Endothelial cell of umbilical vein (primary cell): ENCODE measurements around the gene DBI. TPM values are rescaled to one million over a fixed set of nuclear protein-coding genes. Genes with fewer than 3 reads are reported as not detected.

Source experiments
- BruUV-seq: library from RNA; stranded (reverse); fragments of 400-500 nt; replicated peaks from 2 replicates; lab custom pipeline; 2021; lab: Mats Ljungman, UMichigan
- CTCF ChIA-PET: fragments of 300-600, 350-600 bp; sonication (Branson Sonifier 250); formaldehyde crosslinking; loops from one replicate; lab custom pipeline; 2021; ENCODE audit warnings: antibody characterized with exemption, inconsistent platforms; lab: Charles Lee
- POLR2A ChIA-PET: fragments of 300-600, 350-600 bp; sonication (Branson Sonifier 250); formaldehyde crosslinking; loops from one replicate; lab custom pipeline; 2021; ENCODE audit warnings: antibody characterized with exemption, inconsistent platforms; lab: Charles Lee
- DNase-seq: peaks from one replicate; pipeline ENCODE4 v3.0.0-alpha.2; 2011; ENCODE audit warnings: low read depth, low spot score
- FAIRE-seq: peaks from 2 replicates; lab custom pipeline; 2011; peaks lifted over from hg19 to GRCh38; lab: Jason Lieb, UNC
- H2AFZ ChIP-seq: 2 replicates; pipeline ENCODE4 v1.6.0; 2012; ENCODE audit warnings: low read depth, low read length, control low read depth, inconsistent platforms
- H3K27ac ChIP-seq: 2 replicates; pipeline ENCODE4 v1.5.1; 2011; ENCODE audit warnings: low read depth, mild to moderate bottlenecking, control low read depth, low read length, moderate library complexity; ENCODE audit not compliant: insufficient read depth
- H3K27me3 ChIP-seq, 2 experiments: 2 replicates each; pipeline versions ENCODE4 v1.6.0 to v1.6.1; 2011; ENCODE audit warnings: low read length in 2 of 2, mixed read lengths in 1 of 2; ENCODE audit not compliant: control insufficient read depth in 2 of 2, insufficient read depth in 2 of 2
- H3K36me3 ChIP-seq, 2 experiments: 2 replicates in 1 of 2; 3 replicates in 1 of 2; pipeline ENCODE4 v1.5.1; 2011; ENCODE audit warnings: low read length in 2 of 2, mild to moderate bottlenecking in 1 of 2, moderate library complexity in 1 of 2; ENCODE audit not compliant: control insufficient read depth in 2 of 2, insufficient read depth in 2 of 2; ENCODE audit errors: extremely low read depth in 1 of 2
- H3K4me1 ChIP-seq: 3 replicates; pipeline ENCODE4 v1.5.1; 2011; ENCODE audit warnings: mild to moderate bottlenecking, low read length; ENCODE audit not compliant: control insufficient read depth, insufficient read depth; ENCODE audit errors: extremely low read depth
- H3K4me2 ChIP-seq: 2 replicates; pipeline ENCODE4 v1.6.1; 2011; ENCODE audit warnings: low read length, control low read depth, mixed read lengths; ENCODE audit not compliant: insufficient read depth
- H3K4me3 ChIP-seq, 3 experiments: fragments of 200-600 bp in 1 of 3; sonication (generic), shearing (Covaris generic) in 1 of 3; replicated peaks in 1 of 3; 2 replicates each; pipeline ENCODE4 v1.5.1; 2011 to 2016; ENCODE audit warnings: control low read depth in 3 of 3, low read length in 3 of 3, mild to moderate bottlenecking in 2 of 3, inconsistent platforms in 1 of 3, low read depth in 1 of 3, moderate library complexity in 1 of 3; ENCODE audit not compliant: insufficient read depth in 1 of 3
- H3K79me2 ChIP-seq: 2 replicates; pipeline ENCODE4 v1.6.0; 2012; ENCODE audit warnings: low read length, inconsistent platforms; ENCODE audit not compliant: control insufficient read depth, insufficient read depth
- H3K9ac ChIP-seq: replicated peaks from 2 replicates; pipeline ENCODE3; 2011; ENCODE audit warnings: low read length, control low read depth; ENCODE audit not compliant: insufficient read depth; ENCODE audit errors: extremely low read depth
- H3K9me1 ChIP-seq: replicated peaks from 3 replicates; pipeline ENCODE4 v1.6.0; 2011; ENCODE audit warnings: mild to moderate bottlenecking, low read length; ENCODE audit not compliant: control insufficient read depth, insufficient read depth; ENCODE audit errors: extremely low read depth
- H3K9me3 ChIP-seq: replicated peaks from 2 replicates; pipeline ENCODE4 v1.5.1; 2012; ENCODE audit warnings: low read length, inconsistent platforms; ENCODE audit not compliant: control insufficient read depth, insufficient read depth
- H4K20me1 ChIP-seq: replicated peaks from 2 replicates; pipeline ENCODE3; 2011; ENCODE audit warnings: mild to moderate bottlenecking, low read length; ENCODE audit not compliant: control insufficient read depth, insufficient read depth; ENCODE audit errors: extremely low read depth
- EZH2 ChIP-seq: IDR thresholded peaks from 2 replicates; pipeline ENCODE4 v1.6.1; 2012; ENCODE audit warnings: borderline replicate concordance, low read depth, mild to moderate bottlenecking, moderate library complexity, low read length, inconsistent platforms; ENCODE audit not compliant: severe bottlenecking
- FOS ChIP-seq: IDR thresholded peaks from 2 replicates; pipeline ENCODE4 v1.6.1; 2011; ENCODE audit warnings: mild to moderate bottlenecking, low read length, moderate library complexity, borderline replicate concordance; ENCODE audit not compliant: insufficient read depth
- GATA2 ChIP-seq: IDR thresholded peaks from 2 replicates; pipeline ENCODE4 v1.7.0; 2011; ENCODE audit warnings: low read depth, mild to moderate bottlenecking, moderate library complexity, mixed read lengths, low read length; ENCODE audit not compliant: insufficient read length, insufficient read depth
- JUN ChIP-seq: IDR thresholded peaks from 2 replicates; pipeline ENCODE4 v1.6.1; 2011; ENCODE audit warnings: borderline replicate concordance, low read depth; ENCODE audit not compliant: insufficient read length, insufficient read depth
- POLR2A ChIP-seq: IDR thresholded peaks from 2 replicates; pipeline ENCODE4 v1.6.1; 2012; ENCODE audit warnings: low read depth, mild to moderate bottlenecking, control low read depth, low read length
- POLR2AphosphoS5 ChIP-seq: IDR thresholded peaks from 2 replicates; pipeline ENCODE4 v1.6.1; 2012; ENCODE audit warnings: low read depth, mild to moderate bottlenecking, control low read depth, low read length, moderate library complexity; ENCODE audit not compliant: insufficient read depth
- dilution Hi-C: fragments of 300-500 bp; cut with MboI; formaldehyde crosslinking; loops from one replicate; pipeline ENCODE4 v1.15.0; 2019; ENCODE audit warnings: low sequenced_read_pairs; ENCODE audit not compliant: extremely low pct_ligation_motif_present
- intact Hi-C: fragments of 100-400 bp; cut with micrococcal nuclease; formaldehyde crosslinking; loops from one replicate; pipeline ENCODE4 v1.10.0; 2022
- polyA plus RNA-seq, 4 experiments: library from polyadenylated mRNA; depleted of rRNA in 3 of 4; stranded (reverse) in 3 of 4; unstranded in 1 of 4; fragments of >200 nt; gene quantifications; 2 replicates each; pipeline versions ENCODE4 v1.2.1 to v1.2.3, GENCODE V29; 2011 to 2012; ENCODE audit warnings: missing spikeins in 1 of 4
- total RNA-seq: library from RNA; stranded (reverse); gene quantifications from 2 replicates; pipeline ENCODE4 v1.2.3, GENCODE V29; 2021
- TF ChIP-seq, protein P1 (sequence below), 2 donors: IDR thresholded peaks; 1 replicate in 1 of 2; 2 replicates in 1 of 2; pipeline ENCODE4 v1.5.1; 2011; ENCODE audit warnings: low read length in 2 of 2, mild to moderate bottlenecking in 2 of 2, moderate library complexity in 2 of 2, control low read depth in 1 of 2, inconsistent platforms in 1 of 2, low read depth in 1 of 2; ENCODE audit not compliant: insufficient read depth in 1 of 2; ENCODE audit errors: extremely low read depth in 1 of 2
- TF ChIP-seq, protein P2 (sequence below): IDR thresholded peaks from 2 replicates; pipeline ENCODE4 v1.6.1; 2011; ENCODE audit not compliant: insufficient read depth, insufficient read length

The DBI gene
- total and polyA plus RNA-seq, 2 donors (not counting 3 experiments of a cell fraction or from before 2014, with no cell fraction given) = 214 to 233 TPM

DNA sequence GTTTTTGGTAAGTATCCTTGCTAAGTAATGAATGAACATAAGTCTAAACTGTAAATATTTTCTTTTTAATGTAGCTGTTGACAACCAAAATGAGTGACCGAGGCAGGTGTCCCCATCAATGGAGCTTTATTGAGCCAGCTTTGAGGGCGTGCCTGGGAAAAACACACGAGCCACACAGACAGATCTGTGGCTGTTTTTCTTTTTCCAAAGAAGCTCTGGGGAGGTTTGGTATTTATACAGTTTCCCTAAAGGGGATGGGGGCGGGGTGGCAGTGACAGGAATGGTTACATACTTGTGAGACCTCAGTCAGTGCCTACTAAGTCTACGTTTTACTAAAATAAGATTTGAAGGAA lies 11.2 kb downstream of the DBI start:
- H3K79me2 ChIP-seq = no peaks in the 10 kb centered on the region
- no peak overlapping the region for H3K27ac ChIP-seq
- peaks cover 2 to 4% of the 10 kb centered on the region in 2 experiments for H3K27me3 ChIP-seq
- no TSS peak for BruUV-seq
- H3K9me3 ChIP-seq = no peaks in the 10 kb centered on the region
- no peak for DNase-seq
- dilution Hi-C loops = no loop called here
- intact Hi-C loops = no loop called here
- ChIA-PET POLR2A (no interaction called here), CTCF (interaction anchor here (0.8 to 1.5 kb wide), 2 partner anchors 11 to 98 kb away, joined by 3 read pairs; no protein-coding TSS in a partner anchor)
- no peak overlapping the region for H3K4me3 ChIP-seq
- no peaks in the 10 kb centered on the region for H3K4me1 ChIP-seq
- FAIRE-seq = no peak
- no peak overlapping the region for H2AFZ ChIP-seq
- H3K4me2 ChIP-seq = no peak overlapping the region
- H3K9ac ChIP-seq = no peak overlapping the region
- H3K9me1 ChIP-seq = no peaks in the 10 kb centered on the region
- no peak for TF ChIP-seq POLR2A
- TF ChIP-seq POLR2AphosphoS5 = no peak
- no peak for TF ChIP-seq GATA2
- TF ChIP-seq, protein P1, sequence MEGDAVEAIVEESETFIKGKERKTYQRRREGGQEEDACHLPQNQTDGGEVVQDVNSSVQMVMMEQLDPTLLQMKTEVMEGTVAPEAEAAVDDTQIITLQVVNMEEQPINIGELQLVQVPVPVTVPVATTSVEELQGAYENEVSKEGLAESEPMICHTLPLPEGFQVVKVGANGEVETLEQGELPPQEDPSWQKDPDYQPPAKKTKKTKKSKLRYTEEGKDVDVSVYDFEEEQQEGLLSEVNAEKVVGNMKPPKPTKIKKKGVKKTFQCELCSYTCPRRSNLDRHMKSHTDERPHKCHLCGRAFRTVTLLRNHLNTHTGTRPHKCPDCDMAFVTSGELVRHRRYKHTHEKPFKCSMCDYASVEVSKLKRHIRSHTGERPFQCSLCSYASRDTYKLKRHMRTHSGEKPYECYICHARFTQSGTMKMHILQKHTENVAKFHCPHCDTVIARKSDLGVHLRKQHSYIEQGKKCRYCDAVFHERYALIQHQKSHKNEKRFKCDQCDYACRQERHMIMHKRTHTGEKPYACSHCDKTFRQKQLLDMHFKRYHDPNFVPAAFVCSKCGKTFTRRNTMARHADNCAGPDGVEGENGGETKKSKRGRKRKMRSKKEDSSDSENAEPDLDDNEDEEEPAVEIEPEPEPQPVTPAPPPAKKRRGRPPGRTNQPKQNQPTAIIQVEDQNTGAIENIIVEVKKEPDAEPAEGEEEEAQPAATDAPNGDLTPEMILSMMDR (IDR thresholded peaks at IDR 0.05; ENCODE audit: extremely low read depth in 1 of 2, insufficient read depth in 1 of 2, low read depth in 1 of 2, low read length in 2 of 2) = no peak
- TF ChIP-seq JUN = no peak
- no peak for TF ChIP-seq FOS
- no peak for TF ChIP-seq EZH2
- TF ChIP-seq, protein P2, sequence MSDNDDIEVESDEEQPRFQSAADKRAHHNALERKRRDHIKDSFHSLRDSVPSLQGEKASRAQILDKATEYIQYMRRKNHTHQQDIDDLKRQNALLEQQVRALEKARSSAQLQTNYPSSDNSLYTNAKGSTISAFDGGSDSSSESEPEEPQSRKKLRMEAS = no peak
- peaks cover under 1 to 6% of the 10 kb centered on the region in 2 experiments for H3K36me3 ChIP-seq
- H4K20me1 ChIP-seq = no peaks in the 10 kb centered on the region
